Left lung (tissue), 14 donors: Measurements from ENCODE around the gene KDM4C. TPM values are rescaled to one million over a fixed set of nuclear protein-coding genes. Genes with fewer than 3 reads are reported as not detected.

ENCODE experiments used
- ATAC-seq: fragments of 200-7000 bp; cut with Tn5 transposase; one replicate; pipeline ENCODE4 v1.9.1; 2020; ENCODE audit warnings: moderate library complexity
- DNase-seq, 4 donors: peaks; one replicate each; pipeline ENCODE4 v3.0.0-alpha.2; 2013 to 2020
- H3K27ac ChIP-seq, 2 donors: fragments of 200-600 bp; sonication (generic) in 1 of 2; one replicate each; pipeline versions ENCODE4 v1.5.0 to v1.8.0; 2020 to 2021
- H3K27me3 ChIP-seq, 2 donors: fragments of 200-600 bp; sonication (generic) in 1 of 2; one replicate each; pipeline versions ENCODE4 v1.5.0 to v1.8.0; 2020 to 2021
- H3K36me3 ChIP-seq, 2 donors: fragments of 200-600 bp; sonication (generic) in 1 of 2; one replicate each; pipeline versions ENCODE4 v1.5.0 to v1.8.0; 2020 to 2021
- H3K4me1 ChIP-seq, 2 donors: fragments of 200-600 bp; one replicate each; pipeline ENCODE4 v1.8.0; 2021
- H3K4me3 ChIP-seq, 2 donors: fragments of 200-600 bp; sonication (generic) in 1 of 2; one replicate each; pipeline versions ENCODE4 v1.5.0 to v1.8.0; 2020 to 2021; ENCODE audit warnings: mild to moderate bottlenecking in 1 of 2
- H3K9me3 ChIP-seq, 2 donors: fragments of 200-600 bp; sonication (generic) in 1 of 2; one replicate each; pipeline versions ENCODE4 v1.5.0 to v1.8.0; 2020 to 2021
- intact Hi-C, 2 donors: fragments of 100-400 bp; cut with DNase I; formaldehyde crosslinking; loops; one replicate each; pipeline versions ENCODE4 v1.11.2 to v1.14.2; 2022
- long read RNA-seq, 12 donors: library from polyadenylated mRNA in 2 of 12; unstranded in 2 of 12; transcript quantifications; one replicate each; pipeline ENCODE4 v2.0.0 and lab custom pipeline, GENCODE V29; 2019 to 2026
- polyA plus RNA-seq, 6 donors: library from polyadenylated mRNA; unstranded; fragments of 120-200 nt; gene quantifications; one replicate each; pipeline ENCODE4 v1.2.1, GENCODE V29; 2013; ENCODE audit not compliant: insufficient read length in 6 of 6
- total RNA-seq, 2 donors: library from RNA; stranded (reverse); fragmentation: NEBNext Ultra II Directional; extraction: Animal tissue kit (Norgen Biotek cat#: 25700); gene quantifications; one replicate each; pipeline ENCODE4 v1.2.1, GENCODE V29; 2021
- TF ChIP-seq, protein P1 (sequence below), 2 donors: fragments of 200-600 bp; sonication (generic) in 1 of 2; IDR thresholded peaks; one replicate each; pipeline versions ENCODE4 v1.5.0 to v1.8.0; 2021; ENCODE audit warnings: antibody characterized with exemption in 2 of 2
- donor health status: DM: no; HTN: yes; CAD: no.
- donor health status: DM: no; HTN: no; CAD: no.

The KDM4C gene
- total RNA-seq (10 to 100 TPM; 25.2 to 34.8 TPM), polyA plus RNA-seq (10 to 100 TPM; 11.7 to 16.4 (median 14.3) TPM)
- long read RNA-seq, donor 1, partial matches to known transcripts = 0 of 1 reads
- long read RNA-seq, donor 1, other reads (novel, unspliced or antisense) = 0 of 1 reads
- long read RNA-seq, donor 2, full-length matches to known transcripts = 1 of 1 reads
- long read RNA-seq, donor 2, partial matches to known transcripts = 0 of 1 reads
- long read RNA-seq, donor 2, other reads (novel, unspliced or antisense) = 0 of 1 reads
- long read RNA-seq, donor 3, full-length matches to known transcripts = 1 of 1 reads
- long read RNA-seq, donor 3, partial matches to known transcripts = 0 of 1 reads
- long read RNA-seq, donor 3, other reads (novel, unspliced or antisense) = 0 of 1 reads
- long read RNA-seq, donor 4, partial matches to known transcripts = 2 of 5 reads
- long read RNA-seq, donor 4, other reads (novel, unspliced or antisense) = 3 of 5 reads
- long read RNA-seq, donor 5 = 0 reads
- long read RNA-seq, donor 6 = 0 reads
- long read RNA-seq, donor 7 = 0 reads
- long read RNA-seq, donor 8 = 0 reads
- long read RNA-seq, donor 9 = 0 reads
- long read RNA-seq, donor 10, partial matches to known transcripts = 0 of 1 reads
- long read RNA-seq, donor 10, other reads (novel, unspliced or antisense) = 1 of 1 reads
- long read RNA-seq, donor 11 = 0 reads
- long read RNA-seq, donor 12, full-length matches to known transcripts = 2 of 2 reads
- long read RNA-seq, donor 12, partial matches to known transcripts = 0 of 2 reads
- long read RNA-seq, donor 12, other reads (novel, unspliced or antisense) = 0 of 2 reads

- H3K4me3 ChIP-seq = peak within 1 kb of the TSS; percentile 79
- no peaks in the 10 kb centered on the region for H3K36me3 ChIP-seq
- H3K4me1 ChIP-seq = peaks cover 0 to 20% of the 10 kb centered on the region in 2 donors
- peak; percentile 92 for ATAC-seq
- TF ChIP-seq, protein P1, sequence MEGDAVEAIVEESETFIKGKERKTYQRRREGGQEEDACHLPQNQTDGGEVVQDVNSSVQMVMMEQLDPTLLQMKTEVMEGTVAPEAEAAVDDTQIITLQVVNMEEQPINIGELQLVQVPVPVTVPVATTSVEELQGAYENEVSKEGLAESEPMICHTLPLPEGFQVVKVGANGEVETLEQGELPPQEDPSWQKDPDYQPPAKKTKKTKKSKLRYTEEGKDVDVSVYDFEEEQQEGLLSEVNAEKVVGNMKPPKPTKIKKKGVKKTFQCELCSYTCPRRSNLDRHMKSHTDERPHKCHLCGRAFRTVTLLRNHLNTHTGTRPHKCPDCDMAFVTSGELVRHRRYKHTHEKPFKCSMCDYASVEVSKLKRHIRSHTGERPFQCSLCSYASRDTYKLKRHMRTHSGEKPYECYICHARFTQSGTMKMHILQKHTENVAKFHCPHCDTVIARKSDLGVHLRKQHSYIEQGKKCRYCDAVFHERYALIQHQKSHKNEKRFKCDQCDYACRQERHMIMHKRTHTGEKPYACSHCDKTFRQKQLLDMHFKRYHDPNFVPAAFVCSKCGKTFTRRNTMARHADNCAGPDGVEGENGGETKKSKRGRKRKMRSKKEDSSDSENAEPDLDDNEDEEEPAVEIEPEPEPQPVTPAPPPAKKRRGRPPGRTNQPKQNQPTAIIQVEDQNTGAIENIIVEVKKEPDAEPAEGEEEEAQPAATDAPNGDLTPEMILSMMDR (IDR thresholded peaks at IDR 0.05) = no peak
- no peaks in the 10 kb centered on the region for H3K9me3 ChIP-seq
- peak within 1 kb of the TSS; percentile 98 to 99 for H3K27ac ChIP-seq
- intact Hi-C loops = no loop called here
- no peaks in the 10 kb centered on the region for H3K27me3 ChIP-seq
- peak; percentile 92 to 97 (median 96) for DNase-seq
These were observed at the start of gene KDM4C for GRCh38 chr9:6757456-6758247. Gene KDM4C (plus strand): TSS chr9:6757973. CDS start chr9:6792989, 35,016 bp downstream.

DNA sequence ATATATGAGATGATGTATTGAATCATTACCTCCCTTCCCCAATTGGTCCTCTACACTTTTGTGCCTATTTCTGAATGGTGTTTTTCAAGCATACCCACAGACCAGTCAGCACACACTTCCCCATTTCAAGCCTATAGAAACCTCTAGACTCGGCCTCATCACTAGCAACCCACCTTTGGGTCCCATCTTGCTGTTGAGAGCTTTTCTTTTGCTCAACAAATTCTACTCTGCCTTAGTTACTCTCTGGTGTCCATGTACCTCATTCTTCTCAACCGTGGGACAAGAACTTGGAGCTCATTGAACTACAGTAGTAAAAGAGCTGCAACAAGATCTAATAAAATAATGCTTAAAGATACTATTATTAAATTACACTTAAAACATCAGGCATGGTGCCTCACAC, 49.0 kb upstream of the KDM4C start:
- Histone ChIP-seq H3K27ac (no peak overlapping the region), H3K4me1 (peaks cover 0 to 4% of the 10 kb centered on the region in 2 donors), H3K9me3 (peaks cover 0 to 2% of the 10 kb centered on the region in 2 donors), H3K36me3 (no peaks in the 10 kb centered on the region), H3K4me3 (no peak overlapping the region), H3K27me3 (no peaks in the 10 kb centered on the region)
- intact Hi-C loops = no loop called here
- TF ChIP-seq, protein P1 (IDR thresholded peaks at IDR 0.05) = no peak
- DNase-seq (no peak), ATAC-seq (no peak)

DNA sequence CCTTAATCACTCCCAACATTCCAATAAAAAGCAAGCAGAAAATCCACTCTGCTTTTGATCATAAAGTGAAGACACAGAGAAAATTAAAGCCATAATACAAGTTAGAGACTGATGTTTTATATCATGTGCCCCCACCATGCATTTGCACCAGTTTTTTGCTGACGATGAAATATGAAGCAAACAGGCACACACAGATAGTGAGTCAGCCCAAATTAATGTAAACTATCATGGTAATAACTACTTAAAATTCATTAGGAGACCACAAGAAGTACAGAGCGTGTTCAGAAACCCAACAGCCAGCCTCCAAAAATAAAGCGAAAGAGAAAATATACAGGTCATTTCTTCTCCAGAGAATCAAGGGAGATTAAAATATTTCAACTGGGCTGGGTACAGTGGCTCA, 46.4 kb upstream of the KDM4C start:
- intact Hi-C loops = no loop called here
- TF ChIP-seq, protein P1 (IDR thresholded peaks at IDR 0.05) = no peak
- Histone ChIP-seq H3K27me3 (no peaks in the 10 kb centered on the region), H3K36me3 (no peaks in the 10 kb centered on the region), H3K4me1 (peaks cover 0 to 11% of the 10 kb centered on the region in 2 donors), H3K27ac (no peak overlapping the region), H3K9me3 (peaks cover 0 to 2% of the 10 kb centered on the region in 2 donors), H3K4me3 (no peak overlapping the region)
- ATAC-seq (no peak), DNase-seq (no peak)

DNA sequence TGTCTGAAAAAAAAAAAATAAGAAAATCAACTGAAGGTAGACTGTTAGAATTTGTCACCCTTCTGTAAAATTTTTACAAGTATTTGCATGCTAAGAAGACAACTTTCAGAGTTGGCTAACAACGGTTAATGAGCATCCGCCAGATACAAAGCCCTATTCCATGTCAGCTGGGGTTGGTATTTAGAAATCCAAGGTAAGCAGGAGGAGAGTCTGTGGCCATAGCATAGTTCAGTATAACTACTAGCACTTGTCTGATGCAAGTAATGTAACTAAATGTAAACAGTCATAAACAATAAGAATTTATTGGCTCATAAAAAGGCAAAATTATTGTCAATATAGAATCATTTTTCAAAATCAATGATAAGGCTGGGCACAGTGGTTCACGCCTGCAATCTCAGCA, 45.7 kb upstream of the KDM4C start:
- no peak for ATAC-seq
- TF ChIP-seq, protein P1 (IDR thresholded peaks at IDR 0.05) = no peak
- DNase-seq = no peak
- Histone ChIP-seq H3K27me3 (no peaks in the 10 kb centered on the region), H3K9me3 (peaks cover 0 to 2% of the 10 kb centered on the region in 2 donors), H3K4me1 (peaks cover 0 to 11% of the 10 kb centered on the region in 2 donors), H3K36me3 (no peaks in the 10 kb centered on the region), H3K4me3 (no peak overlapping the region), H3K27ac (no peak overlapping the region)
- intact Hi-C loops = no loop called here
